RPMI7951 (cell line): Measurements from ENCODE around the gene MMAB. TPM values are rescaled to one million over a fixed set of nuclear protein-coding genes. Genes with fewer than 3 reads are reported as not detected.

Source experiments
- DNase-seq: peaks from one replicate; pipeline ENCODE4 v3.0.0-alpha.2; 2012; ENCODE audit warnings: low read depth
- total RNA-seq: library from RNA; depleted of rRNA; stranded (reverse); fragments of >200 nt; shearing (Covaris generic); gene quantifications from 2 replicates; pipeline ENCODE4 v1.2.3, GENCODE V29; 2014

The MMAB gene
- total RNA-seq, 1 experiment from 2014 or later, result 26.1 TPM

- no peak for DNase-seq
These were observed 10.4 kb upstream of the MMAB start for GRCh38 chr12:109583733-109584132.

GRCh38 chr12:109582636-109583035, 9.3 kb upstream of the MMAB start:
- no peak for DNase-seq

- peak; percentile 66 for DNase-seq
These were observed 8.6 kb upstream of the MMAB start for GRCh38 chr12:109581856-109582255.

GRCh38 chr12:109581334-109581691, 8.0 kb upstream of the MMAB start:
- DNase-seq, result no peak

GRCh38 chr12:109580684-109581333, 7.5 kb upstream of the MMAB start:
- no peak for DNase-seq

- no peak for DNase-seq
These were observed 7.0 kb upstream of the MMAB start for GRCh38 chr12:109580272-109580671.

GRCh38 chr12:109579639-109580038, 6.3 kb upstream of the MMAB start:
- DNase-seq, result no peak

- DNase-seq, result no peak
These were observed 5.1 kb upstream of the MMAB start for GRCh38 chr12:109578330-109578927.

- no peak for DNase-seq
These were observed 4.0 kb upstream of the MMAB start for GRCh38 chr12:109577311-109577710.

GRCh38 chr12:109575683-109576082, 2.4 kb upstream of the MMAB start:
- no peak for DNase-seq

GRCh38 chr12:109573914-109574244, 575 bp upstream of the MMAB start:
- no peak for DNase-seq

GRCh38 chr12:109572506-109572845, 828 bp downstream of the MMAB start:
- no peak for DNase-seq

GRCh38 chr12:109571773-109572505, 1.4 kb downstream of the MMAB start:
- no peak for DNase-seq

- DNase-seq, result no peak
These were observed 4.8 kb downstream of the MMAB start for GRCh38 chr12:109568486-109568885.

- no peak for DNase-seq
These were observed 5.3 kb downstream of the MMAB start for GRCh38 chr12:109567967-109568366.

- DNase-seq, result no peak
These were observed 6.0 kb downstream of the MMAB start for GRCh38 chr12:109567296-109567695.

GRCh38 chr12:109566424-109566823, 6.9 kb downstream of the MMAB start:
- DNase-seq, result no peak

GRCh38 chr12:109563291-109564284, 9.7 kb downstream of the MMAB start:
- DNase-seq, result no peak

- DNase-seq, result no peak
These were observed 10.4 kb downstream of the MMAB start for GRCh38 chr12:109562871-109563270.

- no peak for DNase-seq
These were observed 11.6 kb downstream of the MMAB start for GRCh38 chr12:109561711-109562030.

GRCh38 chr12:109560867-109561710, 12.2 kb downstream of the MMAB start:
- no peak for DNase-seq
